Measurements from ENCODE around the gene PRKCB.

PRKCB gene

DNA sequence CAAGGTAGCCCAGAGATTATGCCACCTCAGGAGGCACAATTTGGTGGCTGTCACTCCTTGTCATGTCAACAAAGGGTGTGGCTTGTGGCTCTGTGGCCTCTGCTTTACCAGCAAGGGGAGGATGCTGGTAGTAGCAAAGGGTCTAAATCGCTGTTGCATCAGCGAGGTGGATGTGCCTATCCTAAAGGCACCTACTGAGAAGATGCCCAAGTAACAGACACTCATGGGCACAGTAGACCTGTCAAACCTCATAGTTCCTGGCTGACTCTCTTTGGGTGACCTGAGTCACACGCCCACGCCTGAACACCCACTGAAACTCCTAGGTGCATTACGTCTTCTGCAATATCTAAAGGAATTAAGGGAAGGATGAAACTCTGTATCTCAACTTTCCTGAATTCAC lies 139.5 kb downstream of the PRKCB start:
- no peak for DNase-seq

DNA sequence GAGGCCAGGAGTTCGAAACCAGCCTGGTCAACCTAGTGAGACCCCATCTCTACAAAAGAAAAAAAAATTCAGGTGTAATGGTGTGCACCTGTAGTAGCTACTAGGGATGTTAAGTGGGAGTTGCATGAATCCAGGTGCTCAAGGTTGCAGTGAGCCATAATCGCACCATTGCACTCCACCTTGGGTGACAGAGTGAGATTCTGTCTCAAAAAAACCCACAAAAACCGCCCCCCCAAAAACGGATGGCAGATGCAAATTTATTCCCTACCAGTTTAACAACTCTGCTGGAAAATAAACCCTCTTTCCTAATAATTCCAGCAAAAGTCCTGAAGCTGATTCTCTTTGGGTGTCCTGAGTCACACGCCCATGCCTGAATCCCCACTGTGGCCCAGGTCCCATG lies 140.3 kb downstream of the PRKCB start:
- no peak for DNase-seq

DNA sequence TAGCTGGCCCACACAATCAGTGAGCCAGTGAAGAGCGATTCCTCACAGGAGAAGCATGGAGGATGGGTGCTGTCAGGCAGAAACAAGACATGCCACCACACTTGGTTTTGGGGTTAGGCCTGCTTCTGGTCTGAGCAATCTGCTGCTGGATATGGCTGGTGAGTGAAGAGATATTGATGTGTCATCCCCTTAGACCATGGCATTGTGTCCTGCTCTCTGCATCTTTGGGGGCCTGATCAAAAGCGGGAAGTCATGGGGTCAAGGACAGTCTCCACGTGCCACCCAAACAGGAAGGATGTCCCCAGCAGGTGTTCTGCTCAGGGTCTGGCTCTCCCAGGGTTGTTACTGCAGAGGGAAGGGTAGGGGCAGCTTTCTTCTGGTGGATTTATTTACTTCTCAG lies 140.7 kb downstream of the PRKCB start:
- DNase-seq = no peak

DNA sequence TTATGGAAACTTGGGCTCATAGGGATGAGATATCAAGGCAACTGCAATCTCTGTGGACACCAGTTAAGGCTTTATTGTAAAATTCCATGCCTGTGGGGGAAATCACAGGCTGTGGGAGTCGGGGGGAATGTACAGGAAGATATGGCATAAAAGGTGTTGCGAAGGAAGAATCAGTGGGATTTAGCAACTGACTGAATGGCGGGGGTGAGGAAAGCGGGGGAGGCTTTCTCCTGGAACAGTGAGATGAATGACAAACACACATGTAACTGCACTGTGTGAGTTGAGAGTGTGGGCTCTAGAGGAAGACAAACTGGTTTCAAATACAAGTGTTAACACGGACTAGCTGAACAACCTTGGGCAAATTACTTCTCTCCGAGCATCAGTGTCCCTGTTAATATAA lies 143.7 kb downstream of the PRKCB start:
- DNase-seq = no peak

DNA sequence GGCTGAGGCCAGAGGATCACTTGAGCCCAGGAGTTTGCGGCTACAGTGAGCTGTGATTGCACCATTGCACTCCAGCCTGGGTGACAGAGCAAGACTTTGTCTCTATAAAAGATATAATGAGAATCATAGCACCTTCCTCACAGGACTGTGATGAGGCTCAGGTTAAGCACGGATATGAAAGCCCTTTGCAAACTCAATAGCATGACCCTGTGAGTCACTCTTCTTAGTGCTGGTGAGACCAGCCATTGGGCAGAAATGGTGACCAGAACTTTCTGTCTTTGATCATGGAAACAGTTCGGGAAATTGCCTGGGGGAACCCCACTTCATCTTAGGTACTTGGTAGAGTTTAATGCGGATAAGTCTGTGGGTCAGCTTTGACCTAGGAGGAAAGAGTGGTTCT lies 144.2 kb downstream of the PRKCB start:
- DNase-seq = no peak

DNA sequence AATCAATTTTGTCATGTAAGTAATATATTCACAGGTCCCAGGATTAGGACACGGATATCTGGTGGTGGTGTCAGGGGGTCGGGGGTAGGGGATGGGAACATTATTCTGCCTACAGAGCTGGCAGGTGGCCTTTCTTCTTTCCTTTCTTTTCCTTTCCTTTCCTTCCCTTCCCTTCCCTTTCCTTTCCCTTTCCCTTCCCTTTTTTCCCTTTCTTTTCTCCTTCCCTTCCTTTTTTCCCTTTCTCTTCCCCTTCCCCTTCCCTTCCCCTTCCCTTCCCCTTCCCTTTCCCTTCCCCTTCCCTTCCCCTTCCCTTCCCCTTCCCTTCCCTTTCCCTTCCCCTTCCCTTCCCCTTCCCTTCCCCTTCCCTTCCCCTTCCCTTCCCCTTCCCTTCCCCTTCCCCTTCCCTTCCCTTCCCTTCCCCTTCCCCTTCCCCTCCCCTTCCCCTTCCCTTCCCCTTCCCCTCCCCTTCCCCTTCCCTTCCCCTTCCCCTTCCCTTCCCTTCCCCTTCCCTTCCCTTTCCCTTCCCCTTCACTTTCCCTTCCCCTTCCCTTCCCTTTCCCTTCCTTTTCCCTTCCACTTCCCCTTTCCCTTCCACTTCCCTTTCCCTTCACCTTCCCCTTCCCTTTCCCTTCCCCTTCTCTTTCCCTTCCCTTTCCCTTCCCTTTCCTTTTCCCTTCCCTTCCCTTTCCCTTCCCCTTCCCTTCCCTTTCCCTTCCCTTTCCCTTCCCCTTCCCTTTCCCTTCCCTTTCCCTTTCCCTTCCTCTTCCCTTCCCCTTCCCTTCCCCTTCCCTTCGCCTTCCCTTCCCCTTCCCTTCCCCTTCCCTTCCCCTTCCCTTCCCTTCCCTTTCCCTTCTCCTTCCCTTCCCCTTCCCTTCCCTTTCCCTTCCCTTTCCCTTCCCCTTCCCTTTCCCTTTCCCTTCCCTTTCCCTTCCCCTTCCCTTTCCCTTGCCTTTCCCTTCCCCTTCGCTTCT lies 145.9 kb downstream of the PRKCB start:
- DNase-seq = no peak

DNA sequence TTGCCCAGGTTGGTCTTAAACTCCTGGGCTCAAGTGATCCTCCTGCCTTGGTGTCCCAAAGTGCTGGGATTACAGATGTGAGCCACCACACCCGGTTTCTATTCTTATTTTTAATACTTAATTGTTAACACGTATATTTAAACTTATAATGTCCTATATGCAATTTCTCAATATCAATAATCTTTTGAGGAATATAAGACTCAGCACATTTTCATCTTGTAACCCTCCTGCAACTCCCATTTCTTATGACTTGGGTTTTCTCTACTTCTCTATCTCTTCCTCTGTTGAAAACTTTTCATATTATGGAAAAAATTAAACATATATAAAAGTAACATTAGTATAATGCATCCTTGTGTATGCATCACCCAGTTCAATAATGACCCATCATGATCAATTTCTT lies 150.7 kb downstream of the PRKCB start:
- no peak for DNase-seq

DNA sequence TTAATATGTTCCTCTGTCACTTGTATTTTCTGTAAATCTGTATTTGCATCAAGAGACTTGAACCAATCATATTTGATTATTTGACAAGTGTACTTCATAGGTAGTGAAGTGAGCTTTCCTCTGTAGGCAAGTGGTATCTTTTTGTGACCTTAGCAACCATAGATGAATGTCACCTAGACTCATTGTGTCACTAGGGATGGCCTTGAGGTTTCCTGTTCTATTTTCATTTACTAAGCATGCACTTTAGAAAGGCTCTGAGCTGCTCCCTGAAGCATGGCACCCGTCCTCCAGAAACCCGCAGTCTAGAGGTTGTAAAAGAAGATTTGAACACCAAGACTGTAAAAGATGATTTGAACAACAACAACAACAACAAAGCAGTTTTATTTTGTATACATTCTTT lies 151.7 kb downstream of the PRKCB start:
- no peak for DNase-seq

DNA sequence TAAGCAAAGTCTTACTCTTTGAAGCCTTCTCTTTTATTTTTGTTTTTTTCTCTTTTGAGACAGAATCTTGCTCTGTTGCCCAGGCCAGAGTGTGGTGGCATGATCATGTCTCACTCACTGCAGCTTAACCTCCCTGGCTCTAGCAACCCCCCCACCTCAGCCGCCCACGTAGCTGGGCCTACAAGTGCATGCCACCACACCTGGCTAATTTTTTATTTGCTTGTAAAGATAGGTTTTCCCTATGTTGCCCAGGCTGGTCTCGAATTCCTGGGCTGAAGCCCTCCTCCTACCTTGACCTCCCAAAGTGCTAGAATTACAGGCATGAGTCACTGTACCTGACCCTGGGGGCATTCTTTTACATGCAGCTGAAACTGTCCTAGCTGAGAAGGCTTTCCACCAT lies 154.7 kb downstream of the PRKCB start:
- DNase-seq = no peak

DNA sequence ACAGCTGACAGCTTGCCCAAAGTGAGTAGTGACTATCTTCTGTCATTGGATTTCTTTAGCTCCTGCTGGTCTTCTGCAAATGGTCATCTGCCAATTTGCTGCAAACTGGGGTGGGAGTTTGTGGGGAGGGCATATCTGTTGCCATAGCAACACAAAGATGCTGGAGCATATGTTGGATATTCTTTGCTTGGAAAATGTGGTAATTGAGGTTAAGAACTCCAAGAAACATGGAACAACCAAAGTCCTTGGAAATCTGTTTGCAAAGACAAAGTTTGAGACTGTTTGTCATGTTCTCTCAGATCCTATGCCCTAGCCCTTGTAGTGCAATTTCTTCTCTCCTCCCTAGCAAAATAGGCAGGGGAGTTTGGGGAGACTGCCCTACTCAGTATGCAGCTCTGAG lies 155.3 kb downstream of the PRKCB start:
- DNase-seq = no peak

DNA sequence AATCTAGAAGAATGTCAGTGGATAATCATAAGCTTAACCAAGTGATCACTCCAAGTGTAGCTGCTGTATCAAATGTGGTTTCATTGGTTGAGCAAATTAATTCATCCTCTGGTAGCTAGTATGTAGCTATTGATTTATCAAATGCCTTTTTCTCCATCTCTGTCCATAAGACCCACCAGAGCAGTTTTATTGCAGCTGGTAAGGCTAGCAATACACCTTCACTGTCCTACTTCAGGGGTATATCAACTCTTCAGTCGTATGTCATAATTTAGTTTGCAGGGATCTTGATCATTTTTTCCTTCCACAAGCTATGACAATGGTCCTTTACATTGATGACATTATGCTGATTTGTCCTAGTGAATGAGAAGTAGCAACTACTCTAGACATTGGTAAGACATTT lies 158.8 kb downstream of the PRKCB start:
- DNase-seq = no peak

DNA sequence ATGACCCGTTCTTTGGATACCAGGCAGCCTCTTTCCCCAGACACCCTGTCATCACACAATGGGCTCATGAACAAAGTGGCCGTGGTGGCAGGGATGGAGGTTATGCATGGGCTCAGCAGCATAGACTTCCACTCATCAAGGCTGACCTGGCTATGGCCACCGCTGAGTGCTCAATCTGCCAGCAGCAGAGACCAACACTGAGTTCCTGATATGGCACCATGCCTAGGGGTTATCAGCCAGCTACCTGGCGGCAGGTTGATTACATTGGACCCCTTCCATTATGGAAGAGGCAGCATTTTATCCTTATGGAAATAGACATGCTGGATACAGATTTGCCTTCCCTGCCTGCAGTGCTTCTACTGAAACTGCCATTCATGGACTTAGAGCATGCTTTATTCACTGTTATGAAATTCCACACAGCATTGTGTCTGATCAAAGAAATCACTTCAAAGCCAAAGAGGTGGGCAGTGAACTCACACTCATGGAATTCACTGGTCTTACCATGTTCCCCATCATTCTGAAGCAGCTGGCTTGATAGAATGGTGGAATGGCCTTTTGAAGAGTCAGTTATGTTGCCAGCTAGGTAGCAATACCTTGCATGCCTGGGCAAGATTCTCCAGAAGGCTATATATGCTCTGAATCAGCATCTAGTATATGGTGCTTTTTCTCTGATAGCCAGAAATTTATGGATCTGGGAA lies 160.6 kb downstream of the PRKCB start:
- DNase-seq = no peak

DNA sequence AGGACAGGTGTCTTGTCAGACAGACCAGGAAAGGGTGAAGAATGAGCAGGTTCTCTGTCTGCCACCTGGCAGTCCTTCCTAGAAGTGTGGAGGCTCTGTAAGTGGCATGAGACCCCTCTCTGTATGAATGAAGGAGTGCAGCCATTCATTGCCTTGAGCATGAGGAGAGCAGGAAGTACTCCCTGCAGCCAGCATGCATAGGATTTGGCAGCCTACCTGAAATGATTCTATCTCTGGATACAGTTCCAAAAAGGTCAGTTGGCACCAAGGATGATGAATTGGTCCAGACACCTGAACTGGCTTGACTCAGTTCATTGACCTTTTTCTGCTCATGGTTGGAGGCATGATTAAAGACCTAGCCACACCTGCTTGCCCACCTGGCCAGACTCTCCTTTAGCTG lies 163.0 kb downstream of the PRKCB start:
- no peak for DNase-seq

DNA sequence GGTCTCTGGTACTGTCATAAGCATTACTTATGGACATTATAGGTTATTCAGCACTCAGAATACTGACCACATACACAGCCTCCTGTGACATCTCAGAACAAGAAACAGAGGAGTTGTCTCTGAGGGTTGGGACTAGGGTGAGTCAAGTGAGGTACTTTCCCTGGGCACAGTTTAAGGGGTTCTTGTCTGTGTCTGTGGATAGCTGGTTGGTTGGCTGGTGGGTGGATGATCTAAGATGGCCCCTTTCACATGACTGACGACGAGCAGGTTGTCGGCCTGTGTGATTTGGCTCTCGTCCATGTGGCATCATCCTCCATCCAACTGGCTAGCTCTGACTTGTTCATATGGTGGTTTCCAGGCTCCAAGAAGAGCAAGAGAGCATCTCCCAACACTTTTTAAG lies 163.9 kb downstream of the PRKCB start:
- DNase-seq = no peak

DNA sequence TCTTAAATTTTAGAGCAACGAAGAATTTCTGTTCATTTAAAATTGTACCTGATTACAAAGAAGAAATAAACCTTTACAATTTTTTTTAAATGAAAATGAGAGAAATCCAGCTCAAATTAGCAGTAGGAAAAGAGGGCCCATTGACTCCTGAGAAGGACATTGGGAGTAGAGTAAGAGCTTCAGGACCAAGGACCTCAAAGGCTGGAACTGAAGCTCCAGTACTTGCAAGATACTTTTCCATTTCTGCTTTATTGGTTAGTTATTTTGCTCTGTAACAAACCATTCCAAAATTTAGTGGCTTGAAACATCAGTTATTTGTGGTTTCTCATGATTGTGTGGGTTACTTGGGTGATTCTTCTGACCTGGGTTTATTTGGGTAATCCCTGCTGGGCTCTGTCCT lies 165.9 kb downstream of the PRKCB start:
- DNase-seq = no peak

DNA sequence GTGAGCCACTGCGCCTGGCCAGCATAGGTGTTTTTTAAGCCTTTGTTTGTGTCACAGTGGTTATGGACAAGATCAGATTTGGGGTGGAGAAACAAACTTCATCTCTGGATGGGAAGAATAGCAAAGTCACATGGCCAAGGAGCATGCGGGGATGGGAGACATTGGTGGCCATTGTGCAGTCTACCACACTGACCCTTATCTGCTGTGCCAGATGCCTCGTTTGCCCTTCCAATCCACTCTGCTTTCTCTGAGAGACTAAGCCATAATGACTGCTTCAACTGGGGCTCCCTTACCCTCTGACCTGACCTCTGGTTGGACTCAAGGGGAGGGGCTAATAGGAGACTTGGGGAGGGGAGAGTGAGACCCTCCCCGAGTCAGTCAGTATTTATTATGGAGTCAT lies 166.8 kb downstream of the PRKCB start:
- DNase-seq = no peak

DNA sequence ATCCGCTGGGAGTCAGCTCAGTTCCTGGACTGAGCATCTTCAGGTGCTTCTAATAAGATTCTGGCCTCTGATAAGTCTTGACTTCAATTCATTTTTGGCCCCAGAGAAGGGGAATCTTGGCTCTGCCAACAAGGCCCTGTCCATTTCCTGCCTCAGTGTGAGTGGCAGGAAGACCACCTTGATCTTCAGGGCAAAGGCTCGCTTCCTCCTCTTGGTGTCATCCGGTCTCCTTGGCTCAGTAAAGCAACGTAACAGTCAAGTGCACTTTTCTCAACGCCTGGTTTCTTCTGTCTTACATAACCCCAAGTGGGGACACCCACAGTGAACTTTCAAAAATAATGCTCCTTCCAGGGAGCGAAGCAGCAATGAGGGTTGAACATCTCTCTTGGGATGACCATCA lies 169.8 kb downstream of the PRKCB start:
- DNase-seq = no peak

DNA sequence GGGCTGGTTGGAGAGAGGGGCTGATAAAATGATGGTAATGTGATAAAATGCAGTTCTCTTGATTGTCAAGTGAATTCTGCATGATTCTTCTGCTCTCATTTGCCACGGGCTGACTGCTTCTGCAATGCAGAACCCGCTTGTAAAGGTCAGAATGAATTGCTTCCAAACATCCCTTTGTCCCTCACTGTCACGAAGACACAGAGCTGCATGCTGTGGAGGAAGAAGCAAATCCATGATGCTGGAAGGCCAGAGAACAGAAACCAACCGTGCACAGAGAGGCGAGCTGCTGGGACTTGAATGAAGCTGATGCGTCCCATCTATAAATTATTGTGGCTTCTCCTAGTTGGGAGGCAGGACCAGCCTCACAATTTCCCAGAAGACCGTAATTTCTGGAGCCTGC lies 171.6 kb downstream of the PRKCB start:
- no peak for DNase-seq

DNA sequence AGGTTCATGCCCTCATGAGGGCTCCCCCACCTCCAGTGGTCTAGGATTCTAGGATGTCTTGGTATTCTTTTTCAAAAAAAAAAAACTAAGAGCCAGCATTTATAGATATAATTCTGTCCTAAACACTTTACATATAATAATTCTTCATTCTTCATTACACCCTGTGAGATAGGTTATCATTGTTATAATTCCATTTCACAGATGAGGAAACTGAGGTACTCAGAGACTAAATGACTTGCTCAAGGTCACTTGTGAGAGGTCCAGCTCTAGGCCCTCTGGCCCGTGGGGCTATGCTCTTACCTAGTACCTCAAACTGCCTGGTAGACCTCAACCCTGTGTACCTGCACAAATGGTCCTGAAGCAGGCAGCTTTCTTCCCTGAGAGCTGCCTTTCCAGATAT lies 172.2 kb downstream of the PRKCB start:
- DNase-seq = no peak

DNA sequence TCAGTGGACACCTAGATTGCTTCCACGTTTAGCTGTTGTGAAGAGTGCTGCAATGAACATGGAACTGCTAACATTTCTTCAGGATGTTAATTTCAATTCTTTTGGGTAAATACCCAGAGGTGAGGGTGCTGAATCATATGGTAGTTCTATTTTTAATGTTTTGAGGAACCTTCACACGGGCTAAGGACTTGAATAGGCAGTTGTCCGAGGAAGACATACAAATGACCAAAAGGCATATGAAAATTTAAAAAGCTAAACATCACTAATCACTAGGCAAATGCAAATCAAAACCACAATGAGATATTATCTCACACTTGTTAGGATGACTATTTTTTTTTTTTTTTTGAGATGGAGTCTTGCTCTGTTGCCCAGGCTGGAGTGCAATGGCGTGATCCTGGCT lies 173.3 kb downstream of the PRKCB start:
- DNase-seq = no peak

DNA sequence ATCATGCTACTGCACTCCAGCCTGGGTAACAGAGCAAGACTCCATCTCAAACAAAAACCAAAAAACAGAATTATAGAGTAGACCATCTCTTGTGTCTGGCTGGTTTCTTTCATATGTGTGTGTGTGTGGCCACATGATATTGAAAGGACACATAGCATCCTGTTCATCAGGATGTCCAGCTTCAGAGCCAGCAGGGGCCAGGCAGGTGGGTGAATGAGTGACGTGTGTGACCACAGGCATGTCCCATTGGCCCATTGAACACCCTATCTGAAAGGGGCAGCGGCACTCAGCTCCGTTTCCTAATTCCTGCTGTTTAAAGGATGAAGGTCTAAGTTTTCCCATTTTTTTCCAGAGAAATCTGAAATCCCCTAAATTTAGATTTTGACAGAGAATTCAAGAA lies 174.2 kb downstream of the PRKCB start:
- DNase-seq = no peak

DNA sequence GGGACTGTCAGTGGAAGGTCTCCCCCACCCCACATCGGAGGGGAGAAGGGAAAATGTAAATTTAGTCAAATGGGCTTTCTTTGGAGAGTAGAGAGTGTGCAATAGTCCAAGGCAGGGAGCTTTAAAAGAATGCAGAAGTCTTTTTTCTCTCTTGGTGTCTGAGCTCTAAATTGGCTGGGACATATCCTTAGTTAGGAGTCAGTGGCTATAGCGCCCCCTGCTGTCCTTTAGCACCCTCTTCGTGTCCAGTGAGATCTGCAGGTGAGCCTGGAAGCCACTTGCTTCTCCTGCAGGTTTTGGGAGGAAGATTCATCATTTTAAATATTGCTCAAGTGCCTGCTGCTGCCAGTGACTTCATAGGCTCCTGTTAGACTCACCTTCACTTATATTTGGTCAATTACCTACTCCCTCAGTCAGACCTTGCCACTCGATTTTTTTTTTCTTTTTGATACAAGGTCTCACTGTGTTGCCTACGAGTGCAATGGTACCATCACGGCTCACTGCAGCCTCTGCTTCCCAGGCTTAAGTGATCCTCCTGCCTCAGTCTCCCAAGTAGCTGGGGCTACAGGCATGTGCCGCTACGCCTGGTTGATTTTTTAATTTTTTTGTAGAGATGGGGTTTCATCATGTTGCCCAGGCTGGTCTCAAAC lies 174.8 kb downstream of the PRKCB start:
- DNase-seq = peak; percentile 27

DNA sequence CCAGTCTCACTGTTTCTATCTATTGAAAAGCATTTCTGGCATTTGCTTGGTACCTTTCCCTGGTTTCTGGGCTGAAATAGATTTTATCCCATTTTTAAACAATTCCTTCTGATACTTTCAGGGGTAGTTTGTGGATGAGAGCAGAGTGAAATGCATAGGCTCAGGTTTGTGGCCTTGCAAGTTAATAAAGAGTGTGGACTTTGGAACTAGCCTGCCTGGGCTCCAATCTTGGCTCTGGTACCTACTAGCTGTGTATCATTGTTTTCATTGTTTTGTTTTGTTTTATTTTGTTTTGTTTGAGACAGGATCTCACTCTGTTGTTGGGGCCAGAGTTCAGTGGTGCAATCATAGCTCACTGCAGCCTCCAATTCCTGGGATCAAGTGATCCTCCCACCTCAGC lies 175.5 kb downstream of the PRKCB start:
- DNase-seq = no peak

DNA sequence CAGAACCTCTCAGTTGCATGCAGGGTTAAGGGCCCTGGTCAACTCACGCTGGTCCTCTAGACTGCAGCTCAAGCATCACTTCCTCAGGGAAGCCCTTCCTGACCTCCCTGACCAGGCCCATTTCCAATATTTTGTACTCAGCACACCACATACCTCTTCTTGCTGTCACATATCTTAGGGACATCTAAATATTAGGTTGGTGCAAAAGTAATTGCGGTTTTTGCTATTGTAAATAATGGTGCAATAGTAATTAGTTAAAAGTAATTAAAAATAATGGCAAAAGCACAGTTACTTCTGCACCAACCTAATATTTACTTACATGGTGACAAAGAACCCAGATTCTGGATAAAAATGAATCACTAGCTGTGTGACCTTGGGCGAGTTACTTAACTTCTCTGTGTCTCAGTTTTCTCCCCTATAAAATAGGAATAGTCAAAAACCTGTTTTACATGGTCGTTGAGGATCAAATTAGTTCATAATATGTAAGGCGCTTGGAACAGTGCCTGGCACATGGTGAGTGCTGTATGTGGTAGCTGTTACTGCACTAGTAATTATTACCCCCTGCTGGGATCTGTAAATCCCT lies 177.4 kb downstream of the PRKCB start:
- no peak for DNase-seq
